ENCODE measurements around the gene KIAA0319L. TPM values are rescaled to one million over a fixed set of nuclear protein-coding genes. Genes with fewer than 3 reads are reported as not detected.
"Not testable (repeated sequence)": the region's sequence is repeated elsewhere in the genome, so short reads cannot be mapped to it uniquely, and the experiment has no call there.

Gene KIAA0319L
- total RNA-seq, 2 experiments from 2014 or later, result 17.2 to 18.3 TPM

DNA sequence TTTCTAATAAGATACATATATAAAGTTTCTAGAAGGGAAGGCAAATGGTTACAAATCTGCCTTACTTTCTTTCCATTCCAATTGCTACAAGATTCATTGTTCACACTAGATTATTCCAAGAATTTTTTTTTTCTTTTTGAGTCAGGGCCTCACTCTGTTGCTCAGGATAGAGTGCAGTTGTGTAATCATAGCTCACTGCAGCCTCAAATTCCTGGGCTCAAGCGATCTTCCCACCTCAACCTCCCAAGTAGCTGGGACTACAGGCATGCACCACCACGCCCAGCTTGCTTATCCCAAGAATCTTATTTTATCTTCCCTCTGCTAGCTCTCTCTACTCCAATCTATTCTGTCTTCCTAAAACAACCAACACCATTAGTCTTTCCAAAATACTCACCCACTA, 81.8 kb downstream of the KIAA0319L start:
- Mint-ChIP-seq H3K27me3 (no peaks in the 10 kb centered on the region), H3K9me3 (no peaks in the 10 kb centered on the region), H3K27ac (no peak overlapping the region), H3K36me3 (peaks cover 12% of the 10 kb centered on the region), H3K4me1 (no peaks in the 10 kb centered on the region), H3K4me3 (no peak overlapping the region)
- no peak for DNase-seq

GRCh38 chr1:35473216-35473615, 84.0 kb downstream of the KIAA0319L start:
- H3K27me3 Mint-ChIP-seq, DNase-seq, H3K27ac Mint-ChIP-seq, H3K4me1 Mint-ChIP-seq, H3K9me3 Mint-ChIP-seq, H3K4me3 Mint-ChIP-seq: not testable (repeated sequence)
- peaks cover 19% of the 10 kb centered on the region for H3K36me3 Mint-ChIP-seq

DNA sequence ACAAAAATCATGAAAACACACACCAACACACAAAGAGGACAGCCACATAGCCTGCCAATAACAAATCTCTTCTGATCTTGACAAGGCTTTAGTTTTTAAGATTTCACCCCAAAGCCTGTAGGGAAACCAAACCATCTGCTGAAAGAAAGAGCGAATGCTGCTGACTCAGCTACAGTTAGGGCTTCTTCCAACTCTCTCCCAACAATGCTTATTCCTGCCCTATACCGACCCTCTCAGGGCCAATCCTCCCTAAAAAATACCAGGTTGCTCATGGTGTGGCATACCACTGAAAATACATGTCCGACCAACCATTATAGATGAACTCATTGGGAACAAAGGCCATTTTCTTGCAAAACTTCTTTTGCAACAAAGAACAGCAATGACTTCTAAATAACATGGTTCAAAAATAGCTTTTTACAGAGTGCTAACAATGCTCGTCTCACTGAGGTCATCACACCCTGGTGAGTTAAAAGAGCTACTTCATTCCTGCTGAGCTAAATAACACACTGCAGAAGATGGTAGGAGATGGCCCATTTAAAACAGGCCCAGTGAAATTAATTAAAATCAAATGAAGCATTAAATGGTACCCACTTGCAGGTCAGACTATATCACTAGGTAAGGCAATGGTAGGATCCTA, 86.1 kb downstream of the KIAA0319L start:
- Mint-ChIP-seq H3K27ac (no peak overlapping the region), H3K36me3 (peaks cover 19% of the 10 kb centered on the region), H3K4me1 (no peaks in the 10 kb centered on the region), H3K9me3 (no peaks in the 10 kb centered on the region), H3K27me3 (no peaks in the 10 kb centered on the region), H3K4me3 (no peak overlapping the region)
- DNase-seq, result no peak

DNA sequence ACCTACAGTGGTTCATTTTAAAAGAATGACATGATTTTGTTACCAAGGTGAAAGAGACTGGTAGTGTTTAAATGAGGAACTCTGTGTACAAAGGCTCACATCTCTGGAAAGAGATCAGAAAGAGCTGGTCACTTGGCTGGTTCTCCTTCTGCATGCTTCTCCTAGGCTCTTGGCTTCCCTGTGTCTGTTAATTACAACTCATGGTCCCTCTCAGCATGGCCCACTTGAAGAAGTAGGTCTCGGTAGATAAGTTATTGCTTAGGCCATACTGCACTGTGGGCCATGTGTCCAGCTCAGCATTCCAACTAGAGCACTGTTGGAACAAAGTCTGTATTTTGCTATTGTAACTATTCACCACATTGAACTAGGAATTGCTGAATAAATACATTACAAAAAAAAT, 91.1 kb downstream of the KIAA0319L start:
- no peak for DNase-seq
- no peaks in the 10 kb centered on the region for H3K27me3 Mint-ChIP-seq
- no peak overlapping the region for H3K4me3 Mint-ChIP-seq
- peaks cover 57% of the 10 kb centered on the region for H3K36me3 Mint-ChIP-seq
- H3K27ac Mint-ChIP-seq, result no peak overlapping the region
- peaks cover 11% of the 10 kb centered on the region for H3K4me1 Mint-ChIP-seq
- H3K9me3 Mint-ChIP-seq, result no peaks in the 10 kb centered on the region

GRCh38 chr1:35463749-35464148, 93.5 kb downstream of the KIAA0319L start:
- not testable (repeated sequence) for H3K27ac Mint-ChIP-seq, H3K27me3 Mint-ChIP-seq, H3K4me3 Mint-ChIP-seq, H3K9me3 Mint-ChIP-seq, DNase-seq
- Mint-ChIP-seq H3K36me3 (peaks cover 54% of the 10 kb centered on the region), H3K4me1 (peaks cover 11% of the 10 kb centered on the region)

DNA sequence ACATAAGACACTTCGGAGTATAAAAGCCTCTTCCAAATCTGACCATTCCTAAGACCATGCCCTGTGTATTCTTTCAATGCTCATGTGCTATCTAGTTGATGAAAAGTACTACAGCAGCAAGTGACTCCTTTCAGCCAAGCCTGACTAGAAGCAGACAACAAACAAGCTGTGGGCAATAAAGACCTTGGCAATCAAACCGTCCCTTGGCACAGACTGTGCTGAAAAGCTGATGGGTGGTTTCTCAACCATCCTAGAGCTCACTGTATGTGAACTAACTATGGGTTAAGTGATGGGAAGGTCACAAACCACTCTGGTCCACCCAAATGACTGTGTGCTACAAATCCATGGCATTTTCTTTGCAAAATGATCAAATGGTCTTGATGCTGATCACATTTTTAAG, 94.0 kb downstream of the KIAA0319L start:
- no peak overlapping the region for H3K27ac Mint-ChIP-seq
- no peaks in the 10 kb centered on the region for H3K27me3 Mint-ChIP-seq
- H3K4me3 Mint-ChIP-seq, result no peak overlapping the region
- peaks cover 13% of the 10 kb centered on the region for H3K4me1 Mint-ChIP-seq
- peaks cover 49% of the 10 kb centered on the region for H3K36me3 Mint-ChIP-seq
- H3K9me3 Mint-ChIP-seq, result no peaks in the 10 kb centered on the region
- no peak for DNase-seq

DNA sequence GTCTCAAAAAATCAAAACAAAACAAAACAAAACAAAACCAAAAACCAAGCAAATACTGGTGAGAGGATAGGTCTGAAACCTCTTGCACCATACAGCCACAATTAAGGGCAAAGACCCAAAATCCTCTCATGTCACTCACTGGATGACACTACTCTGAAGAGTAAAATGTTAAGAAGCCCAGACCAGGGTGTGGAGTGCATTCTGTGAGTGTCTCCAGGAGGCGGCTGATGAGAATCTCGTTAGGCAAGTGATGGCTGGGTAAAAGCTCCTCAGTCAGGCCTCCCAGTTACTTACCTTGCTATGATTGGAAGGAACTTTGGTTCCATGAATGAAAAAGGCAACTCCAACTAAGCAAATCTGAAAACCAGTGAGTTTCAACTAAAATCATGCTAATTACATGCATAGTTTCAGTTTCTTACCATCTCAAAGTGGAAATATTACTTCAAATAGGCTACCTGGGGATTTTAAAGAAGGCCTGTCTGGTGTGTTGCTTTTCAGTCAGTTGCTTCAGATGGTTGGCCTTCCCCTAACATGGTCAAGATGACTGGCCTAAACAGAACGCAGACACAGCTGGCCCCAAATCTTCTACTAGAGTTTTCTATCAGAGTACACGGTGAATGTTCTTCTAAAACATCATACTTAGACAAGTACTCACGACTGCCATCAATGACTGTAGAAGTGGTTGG, 95.1 kb downstream of the KIAA0319L start:
- Mint-ChIP-seq H3K36me3 (peaks cover 44% of the 10 kb centered on the region), H3K27ac (peak overlapping the region; percentile 13), H3K4me3 (no peak overlapping the region), H3K4me1 (peaks cover 13% of the 10 kb centered on the region), H3K27me3 (no peaks in the 10 kb centered on the region), H3K9me3 (no peaks in the 10 kb centered on the region)
- DNase-seq, result no peak

DNA sequence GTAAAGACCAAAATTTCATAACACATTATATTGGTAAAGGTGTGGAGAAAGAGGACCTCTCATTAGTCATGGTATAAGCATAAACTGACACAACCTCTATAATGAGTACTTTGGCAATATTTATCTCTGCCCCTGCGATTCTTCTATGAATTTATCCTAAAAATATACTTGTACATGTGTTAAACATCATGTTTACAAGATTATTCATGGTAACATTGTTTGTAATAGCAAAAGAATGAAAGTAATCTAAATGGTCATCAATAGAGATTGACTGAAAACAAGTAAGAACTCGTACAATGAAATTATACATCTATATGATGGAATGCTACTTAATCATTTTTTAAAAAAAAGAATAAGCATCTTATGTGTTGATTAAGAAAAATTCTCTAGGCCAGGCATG, 96.4 kb downstream of the KIAA0319L start:
- H3K9me3 Mint-ChIP-seq, result no peaks in the 10 kb centered on the region
- no peak overlapping the region for H3K27ac Mint-ChIP-seq
- H3K4me1 Mint-ChIP-seq, result peaks cover 13% of the 10 kb centered on the region
- H3K27me3 Mint-ChIP-seq, result no peaks in the 10 kb centered on the region
- H3K4me3 Mint-ChIP-seq, result no peak overlapping the region
- H3K36me3 Mint-ChIP-seq, result peaks cover 38% of the 10 kb centered on the region
- DNase-seq, result no peak

- Mint-ChIP-seq H3K9me3 (no peaks in the 10 kb centered on the region), H3K36me3 (peaks cover 3% of the 10 kb centered on the region), H3K4me3 (no peak overlapping the region), H3K27me3 (no peaks in the 10 kb centered on the region), H3K4me1 (peaks cover 23% of the 10 kb centered on the region), H3K27ac (no peak overlapping the region)
- no peak for DNase-seq
Measured at GRCh38 chr1:35454616-35455015, 102.6 kb downstream of the KIAA0319L start.

- H3K27me3 Mint-ChIP-seq, result no peaks in the 10 kb centered on the region
- peak overlapping the region; percentile 45 for H3K27ac Mint-ChIP-seq
- no peak for DNase-seq
- H3K9me3 Mint-ChIP-seq, result no peaks in the 10 kb centered on the region
- H3K4me3 Mint-ChIP-seq, result no peak overlapping the region
- peaks cover 6% of the 10 kb centered on the region for H3K36me3 Mint-ChIP-seq
- peaks cover 23% of the 10 kb centered on the region for H3K4me1 Mint-ChIP-seq
Measured at GRCh38 chr1:35454176-35454575, 103.0 kb downstream of the KIAA0319L start.

- Mint-ChIP-seq H3K9me3 (no peaks in the 10 kb centered on the region), H3K4me3 (no peak overlapping the region), H3K27me3 (no peaks in the 10 kb centered on the region), H3K36me3 (peaks cover 3% of the 10 kb centered on the region), H3K4me1 (peaks cover 22% of the 10 kb centered on the region), H3K27ac (no peak overlapping the region)
- DNase-seq, result no peak
Measured at GRCh38 chr1:35453031-35453430, 104.2 kb downstream of the KIAA0319L start.

DNA sequence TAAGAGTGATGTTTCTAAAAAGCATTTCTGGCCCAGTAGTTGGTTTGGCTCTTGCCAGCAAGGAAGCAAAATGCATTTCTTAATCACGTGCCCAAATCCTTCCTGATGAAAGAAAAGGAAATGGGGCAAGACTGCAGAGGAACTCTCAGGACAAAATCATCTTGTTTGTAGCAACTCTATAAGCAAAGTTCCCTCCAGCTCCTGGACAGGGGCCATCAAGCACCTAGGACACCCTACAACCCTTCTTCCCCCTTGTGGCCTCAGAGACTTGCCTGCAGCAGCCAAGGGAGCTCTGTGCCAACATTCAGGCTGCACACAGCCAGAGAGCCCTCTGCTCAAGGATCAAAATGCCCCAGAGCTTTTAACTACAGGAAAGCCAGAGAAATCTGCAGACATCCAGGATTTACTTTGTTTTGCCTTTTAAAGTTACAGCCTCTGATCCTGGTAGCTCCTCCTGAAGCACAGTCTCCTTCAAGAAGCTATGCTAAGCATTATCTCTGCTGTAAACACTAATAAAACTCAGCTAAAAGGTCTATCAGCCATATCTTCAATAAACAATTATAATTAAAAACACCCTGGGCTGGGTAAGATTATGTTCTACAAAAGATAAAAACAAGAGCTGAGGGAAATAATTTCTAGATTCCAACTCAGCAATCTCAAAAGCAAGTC, 105.0 kb downstream of the KIAA0319L start:
- Mint-ChIP-seq H3K27me3 (no peaks in the 10 kb centered on the region), H3K4me1 (peaks cover 22% of the 10 kb centered on the region), H3K4me3 (no peak overlapping the region), H3K9me3 (no peaks in the 10 kb centered on the region), H3K36me3 (peaks cover 3% of the 10 kb centered on the region), H3K27ac (peak overlapping the region; percentile 38)
- DNase-seq, result no peak

GRCh38 chr1:35451125-35451528, 106.1 kb downstream of the KIAA0319L start:
- DNase-seq, result peak; percentile 69
- no peak overlapping the region for H3K27ac Mint-ChIP-seq
- H3K27me3 Mint-ChIP-seq, result no peaks in the 10 kb centered on the region
- no peak overlapping the region for H3K4me3 Mint-ChIP-seq
- H3K36me3 Mint-ChIP-seq, result peaks cover 3% of the 10 kb centered on the region
- no peaks in the 10 kb centered on the region for H3K9me3 Mint-ChIP-seq
- H3K4me1 Mint-ChIP-seq, result peaks cover 22% of the 10 kb centered on the region

- Mint-ChIP-seq H3K27ac (no peak overlapping the region), H3K36me3 (peaks cover 3% of the 10 kb centered on the region), H3K4me1 (peaks cover 21% of the 10 kb centered on the region), H3K4me3 (no peak overlapping the region), H3K27me3 (no peaks in the 10 kb centered on the region), H3K9me3 (no peaks in the 10 kb centered on the region)
- DNase-seq, result no peak
Measured at GRCh38 chr1:35449334-35450008, 107.7 kb downstream of the KIAA0319L start.

- H3K36me3 Mint-ChIP-seq, result peaks cover 3% of the 10 kb centered on the region
- DNase-seq, result no peak
- no peak overlapping the region for H3K27ac Mint-ChIP-seq
- H3K4me3 Mint-ChIP-seq, result no peak overlapping the region
- H3K27me3 Mint-ChIP-seq, result no peaks in the 10 kb centered on the region
- H3K4me1 Mint-ChIP-seq, result peaks cover 20% of the 10 kb centered on the region
- H3K9me3 Mint-ChIP-seq, result no peaks in the 10 kb centered on the region
Measured at GRCh38 chr1:35448344-35448801, 108.8 kb downstream of the KIAA0319L start.

All from activated naive CD8-positive, alpha-beta T cell treated with anti-CD3 and anti-CD28 coated beads for 36 hours (primary cell).